GM19397 (cell line): ENCODE results near the gene SND1.

Experiments
- ATAC-seq: cut with Tn5 transposase; IDR thresholded peaks from one replicate; pipeline ENCODE4 v1.9.1; 2021; ENCODE audit warnings: mild to moderate bottlenecking, moderate library complexity; ENCODE audit not compliant: unreplicated experiment

The SND1 gene

GRCh38 chr7:128081351-128081750, 429.4 kb downstream of the SND1 start:
- no peak for ATAC-seq

GRCh38 chr7:128081808-128082207, 429.8 kb downstream of the SND1 start:
- no peak for ATAC-seq

GRCh38 chr7:128082431-128082830, 430.4 kb downstream of the SND1 start:
- ATAC-seq = no peak

- no peak for ATAC-seq
Measured at GRCh38 chr7:128084896-128085608, 433.1 kb downstream of the SND1 start.

GRCh38 chr7:128090492-128090891, 438.5 kb downstream of the SND1 start:
- no peak for ATAC-seq

GRCh38 chr7:128091106-128091505, 439.1 kb downstream of the SND1 start:
- ATAC-seq = no peak

- ATAC-seq = no peak
Measured at GRCh38 chr7:128092221-128092620, 440.2 kb downstream of the SND1 start.

- ATAC-seq = no peak
Measured at GRCh38 chr7:128093614-128094570, 441.9 kb downstream of the SND1 start.

- ATAC-seq = no peak
Measured at GRCh38 chr7:128094686-128095085, 442.7 kb downstream of the SND1 start.

- no peak for ATAC-seq
Measured at GRCh38 chr7:128097211-128097731, 445.3 kb downstream of the SND1 start.

GRCh38 chr7:128098629-128099028, 446.6 kb downstream of the SND1 start:
- no peak for ATAC-seq

GRCh38 chr7:128099204-128099671, 447.2 kb downstream of the SND1 start:
- no peak for ATAC-seq

- no peak for ATAC-seq
Measured at GRCh38 chr7:128100225-128100948, 448.4 kb downstream of the SND1 start.

- ATAC-seq = no peak
Measured at GRCh38 chr7:128100949-128101713, 449.1 kb downstream of the SND1 start.

- no peak for ATAC-seq
Measured at GRCh38 chr7:128102490-128103291, 450.7 kb downstream of the SND1 start.

GRCh38 chr7:128103498-128104107, 451.6 kb downstream of the SND1 start:
- ATAC-seq = no peak

GRCh38 chr7:128104108-128104742, 452.2 kb downstream of the SND1 start:
- no peak for ATAC-seq

- no peak for ATAC-seq
Measured at GRCh38 chr7:128105228-128106022, 453.4 kb downstream of the SND1 start.
